NCI-H128 (cell line): ENCODE results near the gene MBOAT2.

ENCODE experiments used
- DNase-seq: peaks from one replicate; lab custom pipeline; 2025; ENCODE audit not compliant: unreplicated experiment; lab: John Stamatoyannopoulos, UW

MBOAT2 gene

DNA sequence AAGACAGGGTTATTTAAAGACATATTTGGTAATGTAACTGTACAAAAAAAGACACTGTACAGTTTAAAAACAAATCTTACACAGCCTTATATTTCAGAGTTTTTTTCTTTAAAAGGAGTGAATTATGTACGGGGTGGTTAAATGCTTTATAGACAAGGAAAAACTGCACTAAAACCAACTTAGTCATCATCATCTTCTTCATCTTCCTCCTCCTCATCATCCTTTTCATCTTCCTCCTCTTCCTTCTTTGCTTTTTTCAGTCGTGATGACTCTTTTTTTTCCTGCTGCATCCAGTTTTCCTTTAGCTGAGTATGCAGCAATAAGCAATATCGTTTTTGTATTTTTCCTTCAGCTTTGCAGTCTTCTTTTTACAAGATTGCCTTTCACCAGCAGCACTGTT is 14.6 kb upstream of the MBOAT2 start:
- DNase-seq, result no peak

DNA sequence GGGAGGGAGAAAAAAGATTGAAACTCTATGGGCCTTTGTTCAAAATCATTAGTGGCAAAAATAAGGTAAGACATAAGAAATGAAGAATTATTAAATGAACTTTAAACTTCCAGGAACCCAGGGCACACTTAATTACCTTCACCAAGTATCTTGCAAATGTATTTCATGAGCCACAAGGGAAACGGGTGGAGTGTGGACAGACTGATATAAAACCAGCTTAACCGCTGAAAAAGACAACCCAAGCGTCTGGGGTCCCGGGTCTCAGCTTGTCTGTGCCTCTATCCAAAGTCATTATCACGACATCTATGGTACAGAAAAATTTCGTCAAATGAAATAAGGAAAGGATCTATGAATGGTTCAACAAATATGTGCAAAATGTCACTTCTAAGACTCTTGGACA is 13.9 kb upstream of the MBOAT2 start:
- DNase-seq, result no peak

DNA sequence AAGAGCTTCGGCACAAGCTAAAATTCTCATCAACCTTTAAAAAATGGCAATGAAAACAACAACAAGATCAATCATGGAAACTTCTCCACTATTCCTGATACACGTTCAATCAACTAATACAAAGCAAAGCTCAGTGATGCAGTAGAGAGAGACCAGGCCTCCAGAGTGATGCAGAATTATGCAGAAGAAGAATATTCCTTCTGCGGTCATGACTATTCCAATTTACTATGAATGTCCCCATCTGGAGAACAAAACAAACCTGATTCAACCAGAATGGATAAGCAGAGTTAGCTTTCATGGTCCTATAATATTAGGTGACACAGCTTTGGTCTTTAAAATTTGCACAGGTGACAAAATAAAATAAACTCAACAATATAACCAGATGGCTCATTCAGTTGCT is 12.5 kb upstream of the MBOAT2 start:
- DNase-seq, result no peak

DNA sequence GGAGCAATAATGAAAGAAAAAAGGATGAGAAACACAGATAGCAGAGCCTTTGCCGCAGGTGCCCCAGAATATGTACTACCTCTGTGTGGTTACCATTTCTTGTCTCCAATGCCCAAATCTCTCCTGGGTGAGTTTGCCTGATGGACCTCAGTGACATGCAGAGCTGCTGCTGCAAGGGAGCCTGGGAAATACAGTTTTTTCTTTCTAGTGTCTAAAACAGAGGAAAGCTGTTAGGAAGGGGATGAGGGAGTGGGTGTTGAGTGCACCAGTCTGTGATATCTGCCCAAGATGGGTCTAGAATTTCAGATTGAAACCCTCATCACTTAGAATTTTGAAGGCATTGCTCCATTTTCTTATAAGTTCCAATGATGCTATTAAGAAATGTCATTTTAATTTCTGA is 9.9 kb upstream of the MBOAT2 start:
- DNase-seq, result no peak

DNA sequence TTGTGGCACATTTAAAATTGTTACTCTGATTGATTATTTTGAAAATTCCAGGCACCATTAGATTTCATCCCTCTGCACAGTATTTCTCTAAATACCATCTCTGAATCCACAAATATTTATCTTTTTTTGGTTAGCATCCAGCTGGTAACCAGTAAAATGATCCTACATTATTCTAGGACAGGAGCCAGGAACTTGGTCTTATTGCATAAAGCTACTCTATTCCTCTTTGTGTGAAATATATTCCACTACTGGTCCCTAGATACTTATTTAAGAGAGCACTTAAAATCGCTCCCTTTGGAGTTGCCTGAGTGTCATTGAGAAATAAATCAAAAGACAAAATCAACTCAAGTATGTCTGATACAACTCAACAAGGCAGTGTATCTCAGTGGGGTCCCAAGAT is 7.4 kb upstream of the MBOAT2 start:
- DNase-seq, result peak; percentile 77

DNA sequence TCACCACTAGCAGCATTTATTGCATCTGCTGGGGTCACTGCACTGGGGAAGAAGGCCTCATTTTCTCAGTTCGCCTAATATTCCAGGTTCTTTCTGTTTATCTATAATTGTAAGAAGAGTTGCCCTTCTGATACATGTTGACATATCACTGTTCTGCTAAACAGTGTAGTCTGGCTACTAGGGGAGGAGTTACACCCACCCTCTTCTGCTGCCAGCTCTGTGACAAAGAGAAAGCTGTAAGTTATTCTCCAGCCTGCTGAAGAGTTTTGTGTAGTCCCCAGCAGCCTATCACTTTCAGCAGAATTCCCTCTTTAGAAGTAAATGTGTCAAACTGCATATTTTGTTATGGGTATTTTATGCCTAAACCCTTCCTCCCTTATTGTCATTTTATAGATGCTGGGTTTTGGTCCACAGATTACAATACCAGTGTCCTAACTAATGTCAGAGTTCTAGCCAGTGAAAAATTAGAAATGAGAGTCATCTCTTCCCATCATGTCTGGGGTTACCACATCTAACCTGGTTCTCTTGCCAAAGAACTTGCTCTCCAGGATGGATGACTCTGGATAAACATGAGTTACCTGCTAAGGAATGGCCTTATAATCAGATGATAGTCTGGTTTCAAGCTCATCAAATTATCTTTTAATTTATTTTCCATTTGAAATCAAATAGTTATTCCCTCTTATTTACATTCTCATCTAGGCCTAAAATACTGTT is 5.6 kb upstream of the MBOAT2 start:
- no peak for DNase-seq

DNA sequence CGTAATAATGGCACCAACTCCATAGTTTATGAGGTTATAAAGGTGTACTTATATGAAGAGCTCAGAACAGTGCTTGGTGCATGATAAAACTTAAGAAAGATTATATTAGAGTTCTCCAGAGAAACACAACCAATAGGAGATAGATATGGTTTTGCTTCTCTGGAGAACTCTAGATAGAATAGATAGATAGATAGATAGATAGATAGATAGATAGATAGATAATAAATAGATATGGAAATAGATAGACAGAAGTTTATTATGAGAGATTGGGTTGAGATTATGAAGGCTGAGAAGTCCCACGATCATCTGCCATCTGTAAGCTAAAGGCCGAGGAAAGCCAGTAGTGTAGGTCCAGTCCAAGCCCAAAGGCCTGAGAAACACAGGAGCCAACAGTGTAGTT is 2.9 kb upstream of the MBOAT2 start:
- no peak for DNase-seq

DNA sequence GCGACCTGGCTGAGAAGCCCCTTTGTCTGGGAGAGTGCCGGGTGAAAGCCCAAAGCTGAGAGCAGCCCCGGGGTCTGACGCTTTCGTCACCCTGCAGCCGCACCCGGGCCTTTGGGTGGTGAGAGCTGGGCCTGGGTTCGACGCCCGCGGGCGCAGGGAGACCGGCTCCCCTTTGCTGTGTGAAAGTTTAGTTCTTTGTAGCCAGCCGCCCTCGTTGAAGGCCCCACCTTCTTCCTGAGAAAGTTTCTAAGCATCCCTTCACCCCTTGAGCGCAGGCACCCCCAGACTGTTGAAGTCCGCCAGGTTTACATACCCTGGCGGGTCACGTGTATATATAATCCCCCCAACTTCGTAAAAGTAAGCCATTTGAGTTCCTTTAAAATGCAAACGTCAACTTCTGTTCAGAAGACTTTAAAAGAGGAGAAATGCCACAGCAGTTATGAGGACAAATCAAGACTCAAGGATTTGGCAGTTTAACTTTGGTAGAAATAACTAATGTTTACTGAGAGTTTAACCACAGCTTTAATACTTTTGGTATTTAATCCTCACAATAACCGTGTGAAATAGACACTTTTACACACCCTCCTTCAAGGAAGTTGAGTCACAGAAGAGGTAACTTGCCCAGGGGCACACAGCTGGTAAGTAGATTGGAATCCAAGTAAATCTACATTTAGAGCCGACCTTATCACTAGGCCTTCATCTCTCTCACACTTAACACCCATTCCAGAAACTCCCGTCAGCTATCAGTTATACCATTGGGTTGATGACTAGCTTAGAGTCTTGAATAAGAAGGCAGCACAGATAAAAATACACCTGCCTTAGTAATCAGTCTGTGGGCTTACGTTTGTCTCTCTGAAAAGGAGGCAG is 1.1 kb upstream of the MBOAT2 start:
- no peak for DNase-seq

DNA sequence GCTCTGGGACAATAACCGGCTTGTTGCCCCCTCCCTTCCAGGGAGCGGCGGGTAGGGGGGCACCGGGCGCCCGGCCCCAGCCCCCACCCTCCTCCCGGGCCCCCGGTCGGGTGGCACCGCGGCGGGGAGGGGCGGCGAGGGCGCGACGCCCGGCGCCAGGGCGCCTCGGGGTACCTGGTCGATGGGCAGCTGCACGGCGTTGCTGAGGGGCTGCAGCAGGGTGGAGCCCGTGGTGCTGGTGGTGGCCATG is 193 bp downstream of the MBOAT2 start:
- no peak for DNase-seq

DNA sequence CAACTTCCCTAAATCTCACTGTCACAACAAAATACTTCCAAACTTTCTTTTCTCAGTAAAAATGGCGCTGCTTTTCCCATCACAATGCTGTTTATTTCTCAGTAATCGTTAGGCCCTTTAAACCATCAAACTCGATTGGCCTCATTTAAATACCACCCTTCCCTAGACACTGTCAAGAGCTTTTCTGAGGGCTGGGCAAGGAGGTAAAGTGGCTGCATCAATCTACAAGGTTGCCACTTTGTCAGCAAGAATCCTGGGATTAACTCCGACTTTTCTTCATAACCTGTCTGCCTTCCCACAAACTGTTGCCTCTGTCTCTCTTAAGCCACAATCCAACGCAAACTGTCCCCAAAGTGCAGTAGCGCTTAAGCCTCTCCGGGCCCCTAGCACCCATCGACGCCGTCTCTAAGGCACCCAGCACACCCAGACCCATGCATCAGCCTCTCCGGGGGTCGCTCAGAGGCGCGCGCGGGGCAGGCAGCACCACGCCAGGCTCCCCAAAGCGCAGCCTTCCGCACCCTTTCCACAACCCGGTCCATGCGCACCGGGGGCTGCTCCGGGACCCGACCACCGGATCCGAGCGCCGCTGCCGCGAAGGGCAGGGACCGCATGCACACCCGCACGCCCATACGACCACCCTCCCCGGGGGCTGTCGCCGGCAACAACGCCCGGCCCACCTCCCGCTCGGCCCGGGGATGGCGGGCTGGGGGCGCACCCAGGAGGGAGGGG is 683 bp downstream of the MBOAT2 start:
- DNase-seq, result no peak

DNA sequence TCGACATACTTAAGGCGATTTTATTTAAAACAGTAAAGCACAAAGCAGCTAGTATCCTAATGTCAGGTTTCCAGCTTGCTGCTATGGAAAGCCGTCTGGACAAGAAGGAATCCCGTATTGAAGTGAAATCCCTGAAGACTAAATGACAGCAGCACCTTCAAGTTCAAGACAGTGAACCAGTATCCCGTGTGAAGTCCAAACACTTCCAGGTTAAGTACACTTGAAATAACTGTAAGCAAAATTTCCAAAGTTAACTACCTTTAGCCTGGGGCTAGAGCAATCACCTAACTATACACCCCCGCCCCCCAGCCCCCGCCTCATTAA is 1.2 kb downstream of the MBOAT2 start:
- no peak for DNase-seq

DNA sequence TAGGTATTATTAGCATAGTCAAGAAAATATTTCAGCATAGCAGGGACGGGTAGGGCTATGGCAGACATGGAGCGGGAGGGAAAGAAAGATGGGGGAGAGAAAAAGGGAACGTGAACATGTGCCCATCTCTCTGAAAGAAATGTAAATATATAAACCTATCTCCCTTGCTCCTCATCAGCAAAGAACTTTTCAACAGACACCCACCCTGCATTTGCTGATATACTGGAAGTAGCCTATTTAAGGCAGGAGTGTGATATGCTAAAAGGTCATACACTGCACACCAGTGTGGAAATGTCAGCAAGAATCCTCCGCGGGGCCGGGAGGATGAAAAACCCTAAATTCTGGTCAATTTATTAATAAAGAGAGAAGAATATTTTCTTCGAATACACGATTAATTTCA is 1.7 kb downstream of the MBOAT2 start:
- DNase-seq, result no peak

DNA sequence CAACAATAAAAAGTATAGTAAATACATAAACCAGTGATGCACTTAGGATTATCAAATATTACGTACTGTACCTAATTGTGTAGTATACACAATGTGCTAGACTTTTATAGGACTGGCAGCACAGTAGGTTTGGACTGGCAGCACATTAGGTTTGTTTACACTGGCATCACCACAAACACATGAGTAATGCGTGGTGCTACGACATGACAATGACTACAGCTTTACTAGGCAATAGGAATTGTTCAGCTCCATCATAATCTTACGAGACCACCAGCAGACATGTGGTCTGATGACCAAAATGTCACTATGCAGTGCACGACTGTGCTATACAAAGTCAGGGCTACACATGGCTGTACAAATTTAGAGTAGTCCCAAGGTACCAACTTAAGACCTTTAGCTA is 2.3 kb downstream of the MBOAT2 start:
- no peak for DNase-seq

DNA sequence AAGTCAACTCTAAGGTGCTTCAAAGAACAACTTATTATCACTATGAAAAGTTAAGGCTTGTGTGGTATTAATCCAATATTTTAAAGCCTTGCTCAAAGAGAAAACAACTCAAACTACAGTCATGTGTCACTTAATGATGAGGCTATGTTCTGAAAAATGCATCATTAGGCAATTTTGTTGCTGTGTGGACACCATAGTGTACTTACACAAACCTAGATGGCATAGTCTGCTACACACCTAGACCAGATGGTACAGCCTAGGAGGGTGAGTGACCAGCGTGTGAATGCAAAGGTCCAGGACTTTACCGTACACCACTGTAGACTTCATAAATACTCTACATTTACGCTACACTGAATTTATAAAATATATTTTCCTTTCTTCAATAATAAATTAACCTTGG is 3.0 kb downstream of the MBOAT2 start:
- DNase-seq, result no peak

DNA sequence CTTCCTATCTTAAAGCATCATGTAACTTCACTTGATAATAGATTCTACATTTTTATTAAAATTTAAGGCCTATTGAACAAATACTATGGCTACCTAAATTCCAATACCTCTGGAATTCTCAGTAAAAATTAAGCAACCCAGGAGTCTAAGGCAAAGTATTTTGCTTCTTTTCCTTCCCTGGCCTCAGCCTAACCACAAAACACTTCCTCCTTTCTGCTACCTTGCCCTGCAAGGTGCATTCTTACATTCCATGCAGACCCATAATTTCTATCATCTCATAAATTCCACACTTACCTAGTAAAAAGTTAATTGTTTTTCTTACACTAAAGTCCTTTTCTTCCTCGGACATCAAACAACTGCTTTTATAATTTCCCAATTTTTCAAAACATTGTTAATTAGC is 3.7 kb downstream of the MBOAT2 start:
- DNase-seq, result no peak

DNA sequence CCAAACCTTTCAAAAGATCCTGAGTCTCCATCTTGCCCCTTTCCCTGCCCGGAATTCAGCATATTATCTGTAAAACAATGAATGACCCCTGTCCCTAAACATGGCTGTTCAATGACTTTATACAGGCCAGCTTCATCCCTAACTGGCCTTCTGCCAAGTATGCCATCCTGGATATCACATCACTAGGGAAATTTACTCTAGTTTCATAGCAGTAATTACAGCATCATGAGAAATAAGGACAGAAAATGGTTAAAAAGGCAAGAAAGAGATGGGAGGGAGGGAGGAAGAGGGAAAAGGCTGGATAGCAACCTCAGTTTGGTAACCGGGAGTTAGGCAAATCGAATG is 4.4 kb downstream of the MBOAT2 start:
- DNase-seq, result no peak

DNA sequence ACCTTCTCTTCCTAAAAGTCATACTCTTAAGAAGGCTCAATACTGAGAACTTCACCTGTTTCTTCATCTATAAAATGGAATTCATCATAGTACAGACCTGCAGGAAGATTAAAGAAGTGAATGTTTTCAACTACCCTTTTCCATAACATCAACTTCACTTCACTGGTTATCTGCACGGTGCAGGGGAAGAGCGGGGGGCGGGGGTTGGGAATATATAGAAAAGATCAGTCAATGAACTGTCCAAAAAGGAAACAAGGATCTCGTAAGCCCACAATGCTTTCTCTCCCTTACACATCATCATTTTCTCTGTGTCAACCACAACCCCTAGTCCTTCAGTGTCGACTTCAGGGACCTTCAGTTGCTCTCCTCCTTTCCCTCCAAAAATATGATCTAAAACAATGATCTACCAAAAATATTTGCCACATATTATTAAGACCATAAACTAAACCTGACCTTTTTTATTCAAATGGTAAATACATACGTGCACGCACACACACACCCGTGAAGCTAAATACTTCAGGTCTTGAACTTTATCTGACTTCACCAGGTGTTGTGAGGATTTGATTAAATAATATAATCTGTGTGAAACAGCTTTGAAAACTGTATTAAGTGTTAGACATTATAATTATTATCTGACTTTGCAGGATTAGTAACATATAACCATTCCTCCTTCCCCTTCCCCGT is 4.9 kb downstream of the MBOAT2 start:
- DNase-seq, result no peak

DNA sequence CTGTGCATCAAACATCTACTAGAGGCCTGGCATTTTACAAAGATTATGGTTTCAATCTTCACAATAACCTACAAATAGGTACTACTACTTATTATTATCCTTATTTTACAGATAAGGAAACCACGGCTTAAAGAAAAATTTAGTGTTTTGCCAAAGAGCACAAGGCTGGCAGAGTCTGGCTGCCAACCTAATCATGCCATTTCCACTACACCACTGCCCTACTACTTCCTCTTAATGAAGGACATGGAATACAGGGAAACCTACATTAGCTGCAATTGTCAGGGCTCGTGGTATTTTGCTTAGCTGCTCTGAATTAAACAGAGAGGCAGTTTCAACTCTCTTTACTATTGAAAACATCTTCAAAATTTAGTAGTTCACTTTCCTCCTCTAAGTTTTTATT is 5.9 kb downstream of the MBOAT2 start:
- DNase-seq, result no peak

DNA sequence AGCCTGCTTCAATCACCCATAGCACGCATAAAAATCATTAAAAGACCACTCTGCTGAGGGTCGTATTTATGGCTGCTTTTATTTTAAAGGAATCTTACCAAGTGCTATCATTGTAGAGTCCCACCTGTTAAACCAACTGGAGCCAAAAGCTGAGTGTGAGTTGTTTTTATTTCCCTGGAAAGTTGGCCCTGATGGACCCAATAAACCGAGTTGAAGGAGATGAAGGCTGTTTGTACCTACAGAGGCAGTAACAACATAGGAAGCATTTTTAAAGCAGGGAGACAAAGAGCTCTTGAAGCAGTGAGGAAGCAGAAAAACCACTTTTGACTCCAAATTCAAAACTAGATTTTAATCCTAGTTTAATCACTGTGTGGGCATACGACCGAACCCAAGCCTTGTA is 6.4 kb downstream of the MBOAT2 start:
- no peak for DNase-seq

DNA sequence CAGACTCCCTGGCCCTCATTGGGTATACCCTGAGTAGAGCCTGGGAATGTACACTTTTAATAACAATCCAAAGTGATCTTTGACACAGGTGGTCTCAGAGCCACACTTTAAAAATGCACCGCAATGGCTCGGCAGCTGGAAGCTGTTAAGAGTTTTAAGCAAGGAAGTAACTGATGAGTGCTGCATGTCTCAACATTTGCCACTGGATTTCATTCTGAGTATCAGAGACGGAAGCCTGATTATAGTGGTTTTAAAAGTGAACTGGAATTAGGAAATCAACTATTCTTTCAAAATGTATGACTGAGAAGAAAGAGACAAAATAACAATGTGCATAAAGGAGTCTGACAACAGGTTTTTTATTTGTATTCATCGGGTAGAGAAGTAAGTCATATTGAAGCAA is 7.5 kb downstream of the MBOAT2 start:
- no peak for DNase-seq

DNA sequence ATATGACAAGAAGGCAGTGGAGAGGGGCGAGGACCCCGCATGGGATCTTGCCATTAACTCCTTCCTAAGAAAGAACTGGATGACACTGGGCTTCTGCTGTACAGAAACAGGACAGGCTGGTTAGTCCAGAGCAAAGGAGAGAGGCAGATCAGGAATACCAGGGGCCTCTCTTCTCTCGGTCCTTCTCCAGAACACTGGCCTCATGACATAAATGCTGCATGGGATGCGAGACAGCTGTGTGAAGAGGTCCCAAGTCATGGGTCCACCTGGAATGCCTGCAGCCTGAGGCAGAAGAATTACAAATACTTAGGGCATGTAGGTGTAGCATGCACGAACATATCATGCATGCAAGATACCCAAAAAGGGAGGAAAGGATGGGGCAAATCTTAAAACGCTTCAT is 9.1 kb downstream of the MBOAT2 start:
- no peak for DNase-seq

DNA sequence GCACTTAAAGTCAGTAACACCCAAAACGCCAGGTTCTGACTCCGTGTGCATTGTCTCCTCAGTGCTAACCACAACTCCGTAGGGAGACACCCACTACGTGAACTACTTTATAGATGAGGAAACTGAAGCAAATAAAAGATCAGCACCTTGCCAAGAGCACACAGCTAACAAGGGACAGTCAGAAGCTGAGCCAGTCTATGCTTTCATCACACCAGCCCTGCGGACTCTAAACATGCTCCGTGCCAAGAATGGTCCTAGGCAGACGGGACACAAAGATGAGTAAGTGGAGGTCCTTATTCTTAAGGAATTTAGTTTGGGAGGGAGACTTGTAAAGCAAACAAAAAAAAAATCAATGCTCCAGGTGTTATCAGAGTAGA is 9.6 kb downstream of the MBOAT2 start:
- no peak for DNase-seq
